Testis (tissue), 2 donors: ENCODE data around the gene MARS1.

Experiments used
- CTCF ChIP-seq, 3 experiments: fragments of 450-650 bp in 2 of 3; fragments of 200-600 bp in 1 of 3; sonication (generic) in 1 of 3; IDR thresholded peaks; one replicate each; pipeline ENCODE4 v1.5.1; 2016 to 2019; ENCODE audit warnings: antibody characterized with exemption in 3 of 3, mild to moderate bottlenecking in 2 of 3, moderate library complexity in 1 of 3
- POLR2A ChIP-seq: fragments of 450-650 bp; IDR thresholded peaks from one replicate; pipeline ENCODE4 v1.6.1; 2017; ENCODE audit warnings: antibody characterized with exemption, mild to moderate bottlenecking, moderate library complexity

DNA sequence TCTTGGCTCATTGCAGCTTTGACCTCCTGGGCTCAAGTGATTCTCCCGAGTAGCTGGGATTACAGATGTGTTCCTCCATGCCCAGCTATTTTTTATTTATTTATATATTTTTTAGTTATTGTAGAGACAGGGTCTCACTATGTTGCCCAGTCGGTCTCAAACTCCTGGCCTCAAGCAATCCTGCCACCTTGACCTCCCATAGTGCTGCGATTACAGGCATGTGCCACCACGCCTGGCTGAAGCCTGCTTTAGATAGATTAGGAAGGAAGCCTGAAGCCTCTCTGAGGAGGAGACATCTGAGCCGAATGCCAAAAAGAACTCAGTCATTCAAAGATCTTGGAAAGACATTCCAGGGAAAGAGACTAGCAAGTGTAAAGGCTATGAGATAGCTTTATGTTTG, 43.1 kb upstream of the MARS1 start:
- TF ChIP-seq CTCF (IDR thresholded peaks at IDR 0.05) (no peak), POLR2A (no peak)
